H9 (cell line): ENCODE data around the gene FAT1. TPM values are rescaled to one million over a fixed set of nuclear protein-coding genes. Genes with fewer than 3 reads are reported as not detected.

Source experiments
- DNase-seq: peaks from one replicate; pipeline ENCODE4 v3.0.0-alpha.2; 2017
- H2AFZ ChIP-seq: one replicate; pipeline ENCODE4 v1.6.1; 2013; ENCODE audit warnings: mild to moderate bottlenecking, low read length, control low read depth, moderate library complexity
- H2AK5ac ChIP-seq: 2 replicates; pipeline ENCODE4 v1.6.1; 2013; ENCODE audit warnings: low read length, control low read depth, mixed read lengths; ENCODE audit not compliant: insufficient read length
- H2BK120ac ChIP-seq: one replicate; pipeline ENCODE4 v1.6.1; 2013; ENCODE audit warnings: low read depth, mild to moderate bottlenecking, low read length, control low read depth, inconsistent platforms; ENCODE audit not compliant: poor library complexity, severe bottlenecking
- H2BK12ac ChIP-seq: 2 replicates; pipeline ENCODE4 v1.6.1; 2013; ENCODE audit warnings: low read length, control low read depth, mixed read lengths, low read depth; ENCODE audit not compliant: insufficient read length
- H2BK15ac ChIP-seq: 2 replicates; pipeline ENCODE4 v1.6.1; 2013; ENCODE audit warnings: low read depth, low read length, control low read depth
- H2BK20ac ChIP-seq: one replicate; pipeline ENCODE4 v1.6.1; 2013; ENCODE audit warnings: low read depth, mild to moderate bottlenecking, low read length, control low read depth, inconsistent platforms; ENCODE audit not compliant: poor library complexity, severe bottlenecking
- H2BK5ac ChIP-seq: 2 replicates; pipeline ENCODE4 v1.6.1; 2013; ENCODE audit warnings: low read length, control low read depth, mixed read lengths; ENCODE audit not compliant: insufficient read length
- H3K14ac ChIP-seq: 2 replicates; pipeline ENCODE4 v1.6.1; 2013; ENCODE audit warnings: low read length, control low read depth; ENCODE audit not compliant: insufficient read depth
- H3K18ac ChIP-seq: 2 replicates; pipeline ENCODE4 v1.6.1; 2013; ENCODE audit warnings: low read depth, mild to moderate bottlenecking, mixed read lengths, low read length, control low read depth; ENCODE audit not compliant: insufficient read length
- H3K23ac ChIP-seq: 2 replicates; pipeline ENCODE4 v1.6.1; 2013; ENCODE audit warnings: low read length, control low read depth, mixed read lengths, low read depth; ENCODE audit not compliant: insufficient read length
- H3K23me2 ChIP-seq: 2 replicates; pipeline ENCODE4 v1.6.1; 2013; ENCODE audit warnings: low read depth, mild to moderate bottlenecking, mixed read lengths, low read length, control low read depth; ENCODE audit not compliant: insufficient read length, poor library complexity, severe bottlenecking
- H3K27ac ChIP-seq: 2 replicates; pipeline ENCODE4 v1.5.1; 2013; ENCODE audit warnings: low read length, control low read depth, mixed read lengths, low read depth; ENCODE audit not compliant: insufficient read length
- H3K27me3 ChIP-seq: 2 replicates; pipeline ENCODE4 v1.6.1; 2013; ENCODE audit warnings: low read length, control low read depth, inconsistent platforms; ENCODE audit not compliant: insufficient read depth
- H3K4ac ChIP-seq: 2 replicates; pipeline ENCODE4 v1.6.1; 2013; ENCODE audit warnings: low read depth, mild to moderate bottlenecking, control low read depth, inconsistent platforms, low read length, moderate library complexity
- H3K4me1 ChIP-seq: 2 replicates; pipeline ENCODE4 v1.6.1; 2013; ENCODE audit warnings: low read length, control low read depth, inconsistent platforms; ENCODE audit not compliant: insufficient read depth
- H3K4me2 ChIP-seq: 2 replicates; pipeline ENCODE4 v1.6.1; 2013; ENCODE audit warnings: low read length, control low read depth, mixed read lengths; ENCODE audit not compliant: insufficient read length, insufficient read depth
- H3K56ac ChIP-seq: 2 replicates; pipeline ENCODE4 v1.6.1; 2013; ENCODE audit warnings: low read depth, mild to moderate bottlenecking, mixed read lengths, low read length, control low read depth; ENCODE audit not compliant: insufficient read length
- H3K79me1 ChIP-seq: 2 replicates; pipeline ENCODE4 v1.6.1; 2013; ENCODE audit warnings: low read depth, mild to moderate bottlenecking, moderate library complexity, low read length, control low read depth, inconsistent platforms; ENCODE audit not compliant: insufficient read depth, poor library complexity, severe bottlenecking
- H3K79me2 ChIP-seq: 2 replicates; pipeline ENCODE4 v1.6.1; 2013; ENCODE audit warnings: low read length, control low read depth, inconsistent platforms; ENCODE audit not compliant: insufficient read depth
- H3K9ac ChIP-seq: 2 replicates; pipeline ENCODE4 v1.6.1; 2013; ENCODE audit warnings: low read length, control low read depth, mixed read lengths; ENCODE audit not compliant: insufficient read length; ENCODE audit errors: extremely low read depth
- H3K9me3 ChIP-seq: one replicate; pipeline ENCODE4 v1.6.1; 2013; ENCODE audit warnings: low read depth, low read length, inconsistent platforms; ENCODE audit not compliant: control insufficient read depth
- H3T11ph ChIP-seq: one replicate; pipeline ENCODE4 v1.6.1; 2013; ENCODE audit warnings: mild to moderate bottlenecking, low read length, control low read depth, inconsistent platforms
- H4K20me1 ChIP-seq: one replicate; pipeline ENCODE4 v1.6.1; 2013; ENCODE audit not compliant: control insufficient read depth, insufficient read length, insufficient read depth
- H4K5ac ChIP-seq: 2 replicates; pipeline ENCODE4 v1.6.1; 2013; ENCODE audit warnings: low read depth, mild to moderate bottlenecking, mixed read lengths, low read length, control low read depth; ENCODE audit not compliant: insufficient read length
- H4K8ac ChIP-seq: replicated peaks from 2 replicates; pipeline ENCODE4 v1.6.1; 2013; ENCODE audit warnings: low read length, control low read depth, mixed read lengths, low read depth; ENCODE audit not compliant: insufficient read length
- H4K91ac ChIP-seq: 2 replicates; pipeline ENCODE4 v1.6.1; 2013; ENCODE audit warnings: low read depth, mild to moderate bottlenecking, moderate library complexity, mixed read lengths, low read length, control low read depth; ENCODE audit not compliant: insufficient read length
- H3K27ac Mint-ChIP-seq, 3 experiments: 2 replicates in 2 of 3; 3 replicates in 1 of 3; pipeline ENCODE4 v1.8.0; 2020 to 2021; ENCODE audit warnings: mixed read lengths in 3 of 3, mild to moderate bottlenecking in 1 of 3, moderate library complexity in 1 of 3
- H3K27me3 Mint-ChIP-seq: 2 replicates; pipeline ENCODE4 v1.8.0; 2021; ENCODE audit warnings: low read depth, mild to moderate bottlenecking, moderate library complexity, mixed read lengths
- H3K36me3 Mint-ChIP-seq, 3 experiments: 2 replicates in 2 of 3; 3 replicates in 1 of 3; pipeline ENCODE4 v1.8.0; 2020 to 2021; ENCODE audit warnings: low read depth in 3 of 3, mixed read lengths in 3 of 3; ENCODE audit not compliant: insufficient read depth in 1 of 3
- H3K4me1 Mint-ChIP-seq, 2 experiments: 2 replicates each; pipeline ENCODE4 v1.8.0; 2020; ENCODE audit warnings: mixed read lengths in 2 of 2
- H3K4me3 Mint-ChIP-seq, 2 experiments: 2 replicates in 1 of 2; 3 replicates in 1 of 2; pipeline ENCODE4 v1.8.0; 2020 to 2021; ENCODE audit warnings: mild to moderate bottlenecking in 2 of 2, mixed read lengths in 2 of 2, moderate library complexity in 1 of 2
- H3K9me3 Mint-ChIP-seq, 2 experiments: 2 replicates in 1 of 2; 3 replicates in 1 of 2; pipeline ENCODE4 v1.8.0; 2020; ENCODE audit warnings: mild to moderate bottlenecking in 2 of 2, mixed read lengths in 2 of 2, moderate library complexity in 1 of 2
- WGBS: extraction: QIAGEN DNeasy Blood & Tissue Kit; methylation state at CpG from one replicate; pipeline ENCODE4 v1.1.7; 2013; ENCODE audit warnings: missing lambda C conversion rate, low lambda C conversion rate, mixed read lengths; ENCODE audit not compliant: insufficient read length; ENCODE audit errors: extremely low coverage; 5-methylcytosine and 5-hydroxymethylcytosine counted together
- total RNA-seq: library from RNA; stranded (reverse); gene quantifications from 2 replicates; pipeline ENCODE4 v1.2.1, GENCODE V29; 2021
- TF ChIP-seq, protein P1 (sequence below): fragments of 200-600 bp; sonication (generic); conservative IDR thresholded peaks from 3 replicates; pipeline ENCODE4 v1.8.0; 2021; ENCODE audit warnings: antibody characterized with exemption, mild to moderate bottlenecking

The FAT1 gene
- total RNA-seq, 1 experiment from 2014 or later, result 173 TPM

DNA sequence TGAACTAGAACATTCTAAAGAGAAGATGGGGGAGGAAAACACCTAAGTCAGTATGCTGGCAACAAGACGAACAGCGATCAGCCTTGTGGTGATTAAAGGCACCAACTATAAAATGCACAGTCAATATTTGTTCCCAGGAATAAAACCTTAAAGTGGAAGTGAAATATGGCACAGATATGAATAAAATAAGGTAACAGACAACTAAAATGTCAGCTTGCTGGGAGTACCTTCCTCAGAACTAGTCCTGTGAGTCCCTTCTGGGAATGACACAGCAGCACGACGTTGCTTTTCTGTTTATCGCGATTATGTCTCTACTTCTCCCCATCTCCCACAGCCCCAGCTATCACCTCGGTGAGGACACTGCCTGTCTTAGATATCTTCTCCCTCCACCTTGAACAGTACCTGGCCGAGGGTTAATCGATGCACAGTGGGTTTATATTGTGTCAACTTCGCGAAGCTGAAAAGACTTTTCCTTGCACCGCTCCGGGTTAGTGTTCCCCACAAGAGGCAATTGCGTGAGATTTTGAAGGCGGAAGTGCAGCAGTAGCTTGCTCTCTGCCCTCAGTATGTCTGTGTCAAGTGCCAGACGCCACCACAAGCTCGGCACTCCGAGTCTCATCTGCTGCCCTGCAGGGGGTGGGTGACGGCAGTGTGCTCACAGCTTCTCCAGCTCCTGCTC lies 185.7 kb downstream of the FAT1 start:
- Histone ChIP-seq H2AFZ (no peak overlapping the region), H4K5ac (no peak overlapping the region), H3K27ac (no peak overlapping the region), H3K4me2 (no peak overlapping the region), H4K91ac (no peak overlapping the region), H2BK12ac (no peak overlapping the region), H3K4me1 (no peaks in the 10 kb centered on the region), H3K18ac (no peak overlapping the region), H3K27me3 (no peaks in the 10 kb centered on the region), H3K79me1 (no peaks in the 10 kb centered on the region), H3T11ph (no peak overlapping the region), H2BK20ac (no peak overlapping the region), H3K14ac (no peak overlapping the region), H3K56ac (no peak overlapping the region), H2BK120ac (no peak overlapping the region), H4K8ac (no peak overlapping the region), H3K9ac (no peak overlapping the region), H3K23me2 (no peaks in the 10 kb centered on the region), H3K79me2 (no peaks in the 10 kb centered on the region), H2AK5ac (no peak overlapping the region), H2BK5ac (no peak overlapping the region), H3K9me3 (no peaks in the 10 kb centered on the region), H2BK15ac (no peak overlapping the region), H4K20me1 (no peaks in the 10 kb centered on the region), H3K4ac (no peak overlapping the region), H3K23ac (no peak overlapping the region)
- Mint-ChIP-seq H3K4me1 (peaks cover 0 to 2% of the 10 kb centered on the region in 2 experiments; a peak in 1 of 4 replicates), H3K27me3 (no peaks in the 10 kb centered on the region), H3K9me3 (peaks cover 0 to 10% of the 10 kb centered on the region in 2 experiments; a peak in 4 of 5 replicates), H3K36me3 (peaks cover 0 to 11% (median 0%) of the 10 kb centered on the region in 3 experiments; a peak in 3 of 7 replicates), H3K27ac (peak overlapping the region in 1 of 3 experiments; percentile 54; a peak in 1 of 7 replicates), H3K4me3 (no peak overlapping the region)
- DNase-seq, result no peak
- TF ChIP-seq, protein P1, sequence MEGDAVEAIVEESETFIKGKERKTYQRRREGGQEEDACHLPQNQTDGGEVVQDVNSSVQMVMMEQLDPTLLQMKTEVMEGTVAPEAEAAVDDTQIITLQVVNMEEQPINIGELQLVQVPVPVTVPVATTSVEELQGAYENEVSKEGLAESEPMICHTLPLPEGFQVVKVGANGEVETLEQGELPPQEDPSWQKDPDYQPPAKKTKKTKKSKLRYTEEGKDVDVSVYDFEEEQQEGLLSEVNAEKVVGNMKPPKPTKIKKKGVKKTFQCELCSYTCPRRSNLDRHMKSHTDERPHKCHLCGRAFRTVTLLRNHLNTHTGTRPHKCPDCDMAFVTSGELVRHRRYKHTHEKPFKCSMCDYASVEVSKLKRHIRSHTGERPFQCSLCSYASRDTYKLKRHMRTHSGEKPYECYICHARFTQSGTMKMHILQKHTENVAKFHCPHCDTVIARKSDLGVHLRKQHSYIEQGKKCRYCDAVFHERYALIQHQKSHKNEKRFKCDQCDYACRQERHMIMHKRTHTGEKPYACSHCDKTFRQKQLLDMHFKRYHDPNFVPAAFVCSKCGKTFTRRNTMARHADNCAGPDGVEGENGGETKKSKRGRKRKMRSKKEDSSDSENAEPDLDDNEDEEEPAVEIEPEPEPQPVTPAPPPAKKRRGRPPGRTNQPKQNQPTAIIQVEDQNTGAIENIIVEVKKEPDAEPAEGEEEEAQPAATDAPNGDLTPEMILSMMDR, result no peak
- no CpG with 5 or more reads among the region's 19 CpGs for WGBS

Other genes with a start within 250 kb of the FAT1 start
- 0.57 and 0.97 TPM in 2 replicates for gene MTNR1A, start 168.3 kb downstream of the FAT1 start, total RNA-seq